GM12878 (cell line): ENCODE results near the gene CASP12. TPM values are rescaled to one million over a fixed set of nuclear protein-coding genes. Genes with fewer than 3 reads are reported as not detected.

Experiments used
- ATAC-seq: fragments of 200-7000 bp; cut with Tn5 transposase; 3 replicates; pipeline ENCODE4 v1.9.1; 2020; ENCODE audit warnings: mild to moderate bottlenecking, moderate library complexity
- BruUV-seq: library from RNA; stranded (reverse); fragments of 400-500 nt; replicated peaks from 2 replicates; lab custom pipeline; 2021; lab: Mats Ljungman, UMichigan
- CTCF ChIA-PET: fragments of 300-600 bp; sonication (Branson Sonifier 250); formaldehyde crosslinking; extraction: SDS; loops from one replicate; lab custom pipeline; 2021; ENCODE audit warnings: inconsistent platforms; lab: Yijun Ruan, JAX
- POLR2A ChIA-PET: fragments of 350-600 bp; formaldehyde crosslinking; extraction: SDS; loops from one replicate; lab custom pipeline; 2021; ENCODE audit warnings: inconsistent platforms; lab: Charles Lee
- RAD21 ChIA-PET: fragments of 300-600 bp; sonication (Branson Sonifier 250); formaldehyde crosslinking; loops from one replicate; lab custom pipeline; 2023; ENCODE audit warnings: antibody characterized with exemption; ENCODE audit not compliant: unreplicated experiment; lab: Charles Lee
- SMC1A ChIA-PET: fragments of 300-600 bp; sonication (Branson Sonifier 250); formaldehyde crosslinking; loops from one replicate; lab custom pipeline; 2023; ENCODE audit not compliant: unreplicated experiment, uncharacterized antibody; lab: Charles Lee
- DNase-seq: peaks from one replicate; pipeline ENCODE4 v3.0.0-alpha.2; 2011; ENCODE audit warnings: low read depth, low spot score
- FAIRE-seq: peaks from 3 replicates; lab custom pipeline; 2011; peaks lifted over from hg19 to GRCh38; lab: Jason Lieb, UNC
- H2AFZ ChIP-seq: 2 replicates; pipeline ENCODE4 v1.6.0; 2011; ENCODE audit warnings: low read depth, low read length, control low read depth; ENCODE audit not compliant: control insufficient read depth
- H3K27ac ChIP-seq: 2 replicates; pipeline ENCODE4 v1.5.1; 2011; ENCODE audit warnings: control low read depth; ENCODE audit not compliant: control insufficient read depth, insufficient read depth
- H3K27me3 ChIP-seq, 2 experiments: replicated peaks in 1 of 2; 2 replicates each; pipeline versions ENCODE4 v1.6.0 to v1.6.1; 2011; ENCODE audit warnings: low read length in 1 of 2; ENCODE audit not compliant: control insufficient read depth in 2 of 2, insufficient read depth in 2 of 2
- H3K36me3 ChIP-seq, 2 experiments: 2 replicates each; pipeline ENCODE4 v1.5.1; 2011; ENCODE audit warnings: low read length in 1 of 2; ENCODE audit not compliant: control insufficient read depth in 2 of 2, insufficient read depth in 2 of 2
- H3K4me1 ChIP-seq: 2 replicates; pipeline ENCODE4 v1.6.1; 2011; ENCODE audit warnings: mild to moderate bottlenecking, low read length, moderate library complexity, mixed read lengths; ENCODE audit not compliant: control insufficient read depth, insufficient read depth
- H3K4me2 ChIP-seq: 2 replicates; pipeline ENCODE4 v1.6.0; 2011; ENCODE audit warnings: control low read depth; ENCODE audit not compliant: control insufficient read depth, insufficient read depth
- H3K4me3 ChIP-seq: fragments of 200-600 bp; sonication (generic); 2 replicates; pipeline ENCODE4 v1.5.1; 2016
- H3K79me2 ChIP-seq: 2 replicates; pipeline ENCODE4 v1.6.0; 2011; ENCODE audit warnings: low read length; ENCODE audit not compliant: control insufficient read depth, insufficient read depth
- H3K9ac ChIP-seq: 2 replicates; pipeline ENCODE4 v1.8.0; 2011; ENCODE audit warnings: low read length, control low read depth, mixed read lengths; ENCODE audit not compliant: control insufficient read depth, insufficient read depth
- H3K9me3 ChIP-seq: replicated peaks from 3 replicates; pipeline ENCODE4 v1.5.1; 2011; ENCODE audit warnings: mild to moderate bottlenecking, low read length; ENCODE audit not compliant: control insufficient read depth, insufficient read depth
- H4K20me1 ChIP-seq: 2 replicates; pipeline ENCODE4 v1.6.0; 2011; ENCODE audit not compliant: control insufficient read depth, insufficient read depth
- ASH2L ChIP-seq: fragments of 300-600, 200-600 bp; sonication (generic); IDR thresholded peaks from 2 replicates; pipeline ENCODE4 v1.6.1; 2017; ENCODE audit warnings: low read depth, mild to moderate bottlenecking, borderline replicate concordance
- ATF2 ChIP-seq: IDR thresholded peaks from 2 replicates; pipeline ENCODE4 v1.6.1; 2012; ENCODE audit warnings: low read length, inconsistent platforms
- CBFB ChIP-seq: IDR thresholded peaks from 2 replicates; pipeline ENCODE4 v1.6.1; 2016; ENCODE audit warnings: antibody characterized with exemption, low read depth
- CHD1 ChIP-seq: IDR thresholded peaks from 2 replicates; pipeline ENCODE4 v1.6.1; 2012; ENCODE audit warnings: low read depth, low read length, improper control_type of control experiment
- HDGF ChIP-seq: fragments of 450-650 bp; IDR thresholded peaks from 2 replicates; pipeline ENCODE4 v1.6.1; 2016; ENCODE audit warnings: antibody characterized with exemption
- LARP7 ChIP-seq: fragments of 450-650 bp; IDR thresholded peaks from 2 replicates; pipeline ENCODE4 v1.6.1; 2017; ENCODE audit warnings: mild to moderate bottlenecking
- MEF2A ChIP-seq: IDR thresholded peaks from 2 replicates; pipeline ENCODE4 v1.6.1; 2011; ENCODE audit warnings: low read depth, mild to moderate bottlenecking, low read length, moderate library complexity; ENCODE audit not compliant: insufficient read depth
- NFXL1 ChIP-seq: fragments of 450-650 bp; IDR thresholded peaks from 2 replicates; pipeline ENCODE4 v1.6.1; 2017; ENCODE audit warnings: antibody characterized with exemption, mild to moderate bottlenecking, borderline replicate concordance
- TCF3 ChIP-seq: IDR thresholded peaks from 2 replicates; pipeline ENCODE4 v1.6.1; 2012; ENCODE audit warnings: low read depth, mild to moderate bottlenecking, low read length, borderline replicate concordance; ENCODE audit not compliant: insufficient read depth
- ZBED1 ChIP-seq: IDR thresholded peaks from 2 replicates; pipeline ENCODE4 v1.6.1; 2016; ENCODE audit warnings: borderline replicate concordance
- WGBS: methylation state at CpG from one replicate; pipeline ENCODE4 v1.1.6; 2016; ENCODE audit warnings: low lambda C conversion rate; ENCODE audit not compliant: insufficient replicate concordance, insufficient coverage; ENCODE audit errors: missing lambda C conversion rate; 5-methylcytosine and 5-hydroxymethylcytosine counted together
- in situ Hi-C: fragments of 300-500 bp; cut with MboI; formaldehyde crosslinking; loops from 9 replicates; pipeline ENCODE4 v1.14.3; 2018; ENCODE audit warnings: mixed read lengths
- intact Hi-C: fragments of 100-400 bp; cut with micrococcal nuclease; formaldehyde crosslinking; loops from one replicate; pipeline ENCODE4 v1.14.2; 2022; ENCODE audit not compliant: unreplicated experiment
- polyA plus RNA-seq, 11 experiments: library from polyadenylated mRNA; depleted of rRNA in 4 of 11; unstranded in 6 of 11; stranded (reverse) in 5 of 11; fragments of >200 nt; fragmentation: Nextera tagmentation in 4 of 11; fragmentation: Illumina TruSeq in 1 of 11; extraction: Ambion mirVana in 4 of 11; extraction: Trizol in 1 of 11; gene quantifications; 1 replicate in 1 of 11; 2 replicates in 10 of 11; pipeline versions ENCODE4 v1.2.1 to v1.2.3, GENCODE V29; 2011 to 2016; ENCODE audit warnings: inconsistent platforms in 2 of 11, missing spikeins in 2 of 11, low read depth in 1 of 11
- total RNA-seq, 4 experiments: library from RNA; depleted of rRNA in 3 of 4; stranded (reverse); fragments of >200 nt in 3 of 4; fragmentation: Illumina TruSeq in 1 of 4; extraction: Trizol in 1 of 4; gene quantifications; 2 replicates each; pipeline versions ENCODE4 v1.2.1 to v1.2.3, GENCODE V29; 2013 to 2021

CASP12 gene
- total and polyA plus RNA-seq, 10 of the 15 experiments (the other 5 are each of a cell fraction or from before 2014, with no cell fraction given) = 0.10 to 0.14 TPM; not detected in 8

GRCh38 chr11:104841185-104841584 lies 57.1 kb downstream of the CASP12 start:
- no peaks in the 10 kb centered on the region; the same call in 2 of the 3 replicates for H3K9me3 ChIP-seq
- DNase-seq (no peak), ATAC-seq (no peak), FAIRE-seq (no peak)
- 0% methylated on average over 1 of the region's 1 CpG for WGBS
- H3K27ac ChIP-seq = no peak overlapping the region
- SMC1A ChIA-PET = interaction anchor here (1.0 to 1.2 kb wide), 2 partner anchors 15 kb away, joined by 3 to 4 read pairs; no protein-coding TSS in a partner anchor
- H3K27me3 ChIP-seq = no peaks in the 10 kb centered on the region; a peak in 1 of 4 replicates
- CTCF ChIA-PET = interaction anchor here (1.6 kb wide), 1 partner anchor 15 kb away, joined by 3 read pairs; no protein-coding TSS in a partner anchor
- intact Hi-C loops = no loop called here
- H3K4me1 ChIP-seq = no peaks in the 10 kb centered on the region
- no peak overlapping the region for H3K9ac ChIP-seq
- RAD21 ChIA-PET = no interaction called here
- no peaks in the 10 kb centered on the region for H3K36me3 ChIP-seq
- POLR2A ChIA-PET = no interaction called here
- TF ChIP-seq NFXL1 = no peak
- no peak for TF ChIP-seq HDGF
- TF ChIP-seq CBFB = no peak
- TF ChIP-seq TCF3 = no peak
- TF ChIP-seq CHD1 = no peak
- no peak for TF ChIP-seq ASH2L
- TF ChIP-seq ATF2 = no peak
- no peak for TF ChIP-seq ZBED1
- TF ChIP-seq MEF2A = no peak
- no peak for TF ChIP-seq LARP7
- in situ Hi-C loops = no loop called here
- no peaks in the 10 kb centered on the region for H3K79me2 ChIP-seq
- no peak overlapping the region for H3K4me3 ChIP-seq
- no peak overlapping the region for H2AFZ ChIP-seq
- BruUV-seq = no TSS peak
- H3K4me2 ChIP-seq = no peak overlapping the region
- no peaks in the 10 kb centered on the region for H4K20me1 ChIP-seq
